ENCODE results near the gene IBTK.
"Not testable (repeated sequence)": the region's sequence is repeated elsewhere in the genome, so short reads cannot be mapped to it uniquely, and the experiment has no call there.

Gene IBTK

GRCh38 chr6:82247505-82248272 lies at the start of gene IBTK:
Gene IBTK (minus strand): TSS chr6:82247744. CDS start chr6:82240486, 7,258 bp downstream.
- DNase-seq = peak; percentile 37

- no peak for DNase-seq
Measured at GRCh38 chr6:82283771-82284410, 36.3 kb upstream of the IBTK start.

- not testable (repeated sequence) for DNase-seq
Measured at GRCh38 chr6:82281550-82281949, 34.0 kb upstream of the IBTK start.

- no peak for DNase-seq
Measured at GRCh38 chr6:82277686-82278085, 30.1 kb upstream of the IBTK start.

GRCh38 chr6:82275686-82276085 lies 28.1 kb upstream of the IBTK start:
- DNase-seq = no peak

- no peak for DNase-seq
Measured at GRCh38 chr6:82273295-82273694, 25.8 kb upstream of the IBTK start.

- DNase-seq = peak; percentile 20
Measured at GRCh38 chr6:82270881-82271635, 23.5 kb upstream of the IBTK start.

- DNase-seq = no peak
Measured at GRCh38 chr6:82268301-82268846, 20.8 kb upstream of the IBTK start.

- no peak for DNase-seq
Measured at GRCh38 chr6:82264824-82265223, 17.3 kb upstream of the IBTK start.

GRCh38 chr6:82264321-82264720 lies 16.8 kb upstream of the IBTK start:
- no peak for DNase-seq

- no peak for DNase-seq
Measured at GRCh38 chr6:82263916-82264315, 16.4 kb upstream of the IBTK start.

- DNase-seq = no peak
Measured at GRCh38 chr6:82260997-82261732, 13.6 kb upstream of the IBTK start.

GRCh38 chr6:82259389-82259788 lies 11.8 kb upstream of the IBTK start:
- DNase-seq = no peak

GRCh38 chr6:82257088-82257774 lies 9.7 kb upstream of the IBTK start:
- no peak for DNase-seq

GRCh38 chr6:82254722-82255121 lies 7.2 kb upstream of the IBTK start:
- DNase-seq = not testable (repeated sequence)

- DNase-seq = no peak
Measured at GRCh38 chr6:82251942-82252341, 4.4 kb upstream of the IBTK start.

- DNase-seq = no peak
Measured at GRCh38 chr6:82249381-82250253, 2.1 kb upstream of the IBTK start.

- DNase-seq = no peak
Measured at GRCh38 chr6:82248273-82248735, 760 bp upstream of the IBTK start.

- no peak for DNase-seq
Measured at GRCh38 chr6:82246802-82247504, 591 bp downstream of the IBTK start.

GRCh38 chr6:82246370-82246769 lies 1.2 kb downstream of the IBTK start:
- no peak for DNase-seq
